GM21786 (cell line): Measurements from ENCODE around the gene DOCK6.

ENCODE experiments used
- ATAC-seq: cut with Tn5 transposase; IDR thresholded peaks from one replicate; pipeline ENCODE4 v1.9.1; 2021; ENCODE audit not compliant: unreplicated experiment

Gene DOCK6

DNA sequence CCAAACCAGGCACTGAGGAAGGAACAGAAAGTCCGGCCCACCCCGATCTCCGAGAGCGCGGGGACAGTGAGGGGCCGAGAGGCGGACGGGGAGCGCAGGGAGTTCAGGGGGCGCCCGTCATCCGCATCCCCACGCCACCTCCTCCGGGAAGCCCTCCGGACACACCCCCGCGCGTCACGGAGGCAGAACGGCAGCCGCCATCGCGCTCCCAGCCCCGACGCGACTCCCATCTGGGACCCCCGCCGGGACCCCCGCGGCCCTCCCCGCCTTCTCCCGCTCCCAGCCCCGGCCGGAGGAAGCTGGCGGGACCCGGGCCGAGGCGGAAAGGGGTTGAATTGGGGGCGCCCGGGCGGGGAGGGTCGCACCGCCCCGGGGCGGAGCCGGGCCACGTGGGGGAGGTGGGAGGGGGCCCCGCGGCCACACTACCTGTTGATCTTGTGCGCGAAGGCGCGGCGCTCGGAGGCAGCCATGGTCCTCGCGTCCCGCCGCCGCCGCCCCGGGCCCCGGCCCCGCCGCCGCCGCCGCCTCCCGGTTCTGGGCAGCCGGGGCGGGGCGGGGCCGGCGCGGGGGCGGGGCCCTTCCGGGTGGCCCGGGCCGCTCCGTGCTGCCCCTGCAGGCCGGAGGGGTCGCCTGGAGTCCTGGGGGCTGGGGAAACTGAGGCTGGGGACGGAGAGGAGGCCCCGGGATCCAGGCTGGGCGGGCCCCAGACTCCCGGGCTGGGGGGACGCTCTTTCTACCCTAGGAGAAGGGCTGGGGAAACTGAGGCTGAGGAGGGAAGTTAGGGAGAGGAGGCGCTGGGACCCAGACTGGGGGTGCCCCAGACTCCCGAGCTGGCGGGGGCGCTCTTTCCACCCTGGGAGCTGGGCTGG is at the start of gene DOCK6:
Gene DOCK6, minus strand, starts transcription at position 554 of the 869 bp plus-strand sequence. Its CDS starts 84 bp downstream, at position 470.
- ATAC-seq, result no peak

DNA sequence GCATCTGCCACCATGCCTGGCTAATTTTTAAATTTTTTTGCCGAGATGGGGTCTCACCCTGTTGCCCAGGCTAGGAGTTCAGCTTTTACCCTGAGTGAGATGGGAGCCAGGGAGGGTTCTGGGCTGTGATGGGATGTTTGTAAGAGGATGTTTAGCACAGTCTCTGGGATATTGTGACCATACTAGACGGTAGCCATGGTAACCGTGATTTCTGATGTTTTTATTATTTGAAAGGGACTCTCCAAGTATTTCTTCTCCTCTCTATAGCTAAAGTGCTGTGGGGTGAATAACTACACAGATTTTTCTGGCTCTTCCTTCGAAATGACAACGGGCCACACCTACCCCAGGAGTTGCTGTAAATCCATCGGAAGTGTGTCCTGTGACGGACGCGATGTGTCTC is 44.0 kb upstream of the DOCK6 start:
- ATAC-seq, result no peak

GRCh38 chr19:11304936-11305335 is 42.6 kb upstream of the DOCK6 start:
- ATAC-seq, result no peak

DNA sequence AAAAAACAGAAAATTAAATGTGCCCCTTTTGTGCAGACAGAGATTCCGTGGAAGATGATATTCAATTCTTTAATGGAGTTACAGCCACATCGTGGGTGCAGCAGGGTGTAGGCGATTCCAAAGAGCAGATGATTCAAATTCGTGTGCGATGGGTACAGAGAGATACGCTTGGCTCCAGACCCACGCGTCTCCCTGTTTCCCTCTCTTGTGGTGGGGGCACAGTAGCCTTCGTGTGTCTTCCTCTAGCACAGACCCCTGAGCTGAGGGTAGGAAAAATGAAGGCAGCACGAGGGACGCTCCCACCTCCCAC is 38.4 kb upstream of the DOCK6 start:
- no peak for ATAC-seq

- ATAC-seq, result no peak
Measured at GRCh38 chr19:11299946-11300810, 37.9 kb upstream of the DOCK6 start.

- ATAC-seq, result no peak
Measured at GRCh38 chr19:11296264-11296663, 33.9 kb upstream of the DOCK6 start.

DNA sequence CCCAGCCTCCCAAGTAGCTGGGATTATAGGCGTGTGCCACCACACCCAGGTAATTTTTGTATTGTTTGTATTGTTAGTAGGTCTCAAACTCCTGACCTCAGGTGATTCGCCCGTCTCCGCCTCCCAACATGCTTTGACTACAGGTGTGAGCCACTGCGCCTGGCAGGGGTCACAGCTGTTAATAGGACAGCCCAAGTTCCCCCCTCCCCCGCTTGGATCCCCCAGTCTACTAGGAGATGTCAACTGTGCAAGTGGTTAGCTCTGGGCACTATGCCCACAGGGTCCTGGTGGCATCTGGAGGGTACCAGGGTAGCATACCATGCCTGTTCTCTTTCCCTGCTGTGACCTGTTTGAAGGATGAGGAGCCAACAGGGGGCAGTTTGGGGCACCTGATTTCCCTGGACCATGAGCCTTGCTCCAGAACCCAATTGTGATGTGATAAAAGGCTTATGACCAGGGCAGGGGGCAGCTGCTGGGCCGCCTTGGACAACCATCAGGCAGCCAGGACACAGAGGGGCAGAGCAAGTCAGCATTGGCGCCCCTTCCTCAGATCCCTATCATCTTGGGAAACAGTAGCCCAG is 33.4 kb upstream of the DOCK6 start, which contains the start of gene TSPAN16:
Gene TSPAN16, plus strand, starts transcription at position 496 of the 581 bp plus-strand sequence. CDS start 138 bp downstream, outside the sequence.
- ATAC-seq, result no peak

DNA sequence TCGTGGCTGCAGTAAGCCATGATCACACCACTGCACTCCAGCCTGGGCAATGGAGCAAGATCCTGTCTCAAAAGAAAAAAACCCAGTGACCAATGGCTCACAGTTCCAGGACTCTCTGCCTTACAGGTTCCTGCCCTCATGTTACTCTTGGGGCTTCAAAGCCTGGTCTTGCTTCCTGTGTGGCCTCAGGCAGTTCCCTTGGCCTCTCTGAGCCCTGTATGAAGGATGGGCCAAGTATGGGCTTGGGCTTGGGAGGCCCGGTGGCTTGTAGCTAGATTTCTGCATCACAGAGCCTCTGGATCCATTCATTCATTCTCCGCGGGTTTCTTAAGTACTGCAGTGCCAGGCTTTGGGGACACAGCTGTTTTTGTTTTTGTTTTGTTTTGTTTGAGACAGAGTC is 32.9 kb upstream of the DOCK6 start:
- ATAC-seq, result no peak

- ATAC-seq, result no peak
Measured at GRCh38 chr19:11293433-11294389, 31.4 kb upstream of the DOCK6 start.

DNA sequence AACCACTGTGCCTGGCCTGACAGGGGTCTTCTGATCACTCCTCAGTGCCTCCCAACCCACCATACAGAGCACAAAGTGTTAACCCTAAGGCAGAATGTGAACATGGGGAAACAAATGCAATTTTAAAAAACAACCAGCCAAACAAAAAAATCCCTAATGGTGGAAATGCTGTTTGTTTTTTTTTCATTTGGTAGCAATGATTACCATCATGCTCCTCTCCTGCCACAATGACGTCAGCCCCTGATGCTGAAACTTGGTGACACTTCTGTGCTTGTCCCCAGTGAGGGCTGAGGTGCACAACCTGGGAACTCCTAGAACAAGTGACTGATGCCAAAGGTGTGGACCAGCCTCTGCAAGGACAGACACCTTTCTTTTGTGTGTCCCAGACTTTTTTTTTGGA is 29.7 kb upstream of the DOCK6 start:
- no peak for ATAC-seq

DNA sequence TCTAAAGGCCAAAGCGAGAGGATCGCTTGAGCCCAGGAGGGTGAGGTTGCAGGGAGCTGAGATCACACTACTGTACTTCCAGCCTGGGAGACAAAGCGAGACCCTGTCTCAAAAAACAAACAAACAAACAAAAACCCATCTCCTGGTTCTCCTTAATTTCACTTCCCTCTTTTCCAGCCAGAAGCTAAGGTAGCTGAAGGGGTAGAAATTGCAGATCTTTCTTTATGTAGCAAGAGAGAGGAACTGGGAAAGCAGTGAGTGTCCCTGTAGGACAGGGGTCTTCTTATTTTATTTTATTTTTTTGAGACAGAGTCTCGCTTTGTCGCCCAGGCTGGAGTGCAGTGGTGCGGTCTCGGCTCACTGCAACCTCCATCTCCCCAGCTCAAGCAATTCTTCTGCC is 29.1 kb upstream of the DOCK6 start:
- ATAC-seq, result no peak

DNA sequence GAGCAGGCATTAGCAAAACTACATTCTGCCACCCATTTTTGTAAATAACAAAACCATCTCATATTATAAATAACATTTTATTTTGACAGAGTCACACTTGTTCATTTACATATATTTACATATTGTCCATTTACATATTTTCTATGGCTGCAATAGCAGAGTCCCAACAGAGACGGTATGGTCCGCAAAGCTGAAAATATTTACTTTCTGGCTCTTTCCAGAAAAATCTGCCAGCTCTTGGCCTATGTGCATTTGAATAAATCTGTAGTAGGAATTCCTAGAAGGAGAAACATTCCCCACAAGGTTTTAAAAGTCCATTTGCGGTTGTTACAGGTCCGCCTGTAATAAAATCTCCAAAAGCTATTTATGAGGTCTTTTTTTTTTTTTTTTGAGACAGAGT is 27.9 kb upstream of the DOCK6 start:
- no peak for ATAC-seq

- no peak for ATAC-seq
Measured at GRCh38 chr19:11288349-11288748, 26.0 kb upstream of the DOCK6 start.

DNA sequence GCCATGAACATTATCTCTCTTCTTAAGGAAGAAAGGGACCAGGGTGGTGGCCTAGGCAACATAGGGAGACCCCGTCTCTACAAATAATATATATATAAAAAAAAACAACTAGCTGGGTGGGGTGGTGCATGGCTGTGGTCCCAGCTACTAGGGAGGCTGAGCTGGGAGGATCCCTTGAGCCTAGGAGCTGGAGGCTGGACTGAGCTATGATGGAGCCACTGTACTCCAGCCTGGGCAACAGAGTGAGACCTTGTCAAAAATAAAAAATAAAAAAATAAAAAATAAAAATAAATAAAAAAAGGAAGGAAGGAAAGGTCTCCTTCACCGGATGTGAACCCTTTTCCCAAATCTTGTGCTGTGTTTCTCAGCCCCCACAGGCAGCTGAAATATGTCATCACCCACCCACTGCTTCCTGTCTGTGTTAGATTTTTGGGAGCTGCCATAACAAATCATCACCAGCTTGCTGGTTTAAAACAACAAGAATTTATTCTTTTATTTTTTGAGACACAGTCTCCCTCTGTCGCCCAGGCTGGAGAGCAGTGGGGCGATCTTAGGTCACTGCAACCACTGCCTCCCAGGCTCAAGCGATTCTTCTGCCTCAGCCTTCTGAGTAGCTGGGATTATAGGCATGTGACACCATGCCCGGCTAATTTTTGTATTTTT is 24.1 kb upstream of the DOCK6 start:
- no peak for ATAC-seq

DNA sequence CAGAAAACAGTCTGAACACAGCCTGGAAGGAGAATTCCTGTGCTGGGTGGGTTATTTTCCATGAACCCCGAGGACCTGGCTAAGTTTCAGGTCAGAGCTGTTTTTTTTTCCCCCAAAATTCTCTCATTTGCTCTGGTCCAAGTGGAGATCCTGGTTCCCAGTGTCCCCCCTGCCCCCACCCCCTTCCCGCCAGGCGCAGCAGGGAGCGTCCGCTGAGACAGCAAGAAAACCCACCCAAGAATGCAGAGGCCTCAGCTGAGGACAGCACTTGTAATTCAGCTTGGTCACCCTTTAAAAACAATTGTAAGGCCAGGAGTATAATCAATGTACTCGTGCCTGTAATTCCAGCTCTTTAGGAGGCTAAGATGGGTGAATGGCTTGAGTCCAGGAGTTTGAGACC is 22.2 kb upstream of the DOCK6 start:
- ATAC-seq, result no peak

DNA sequence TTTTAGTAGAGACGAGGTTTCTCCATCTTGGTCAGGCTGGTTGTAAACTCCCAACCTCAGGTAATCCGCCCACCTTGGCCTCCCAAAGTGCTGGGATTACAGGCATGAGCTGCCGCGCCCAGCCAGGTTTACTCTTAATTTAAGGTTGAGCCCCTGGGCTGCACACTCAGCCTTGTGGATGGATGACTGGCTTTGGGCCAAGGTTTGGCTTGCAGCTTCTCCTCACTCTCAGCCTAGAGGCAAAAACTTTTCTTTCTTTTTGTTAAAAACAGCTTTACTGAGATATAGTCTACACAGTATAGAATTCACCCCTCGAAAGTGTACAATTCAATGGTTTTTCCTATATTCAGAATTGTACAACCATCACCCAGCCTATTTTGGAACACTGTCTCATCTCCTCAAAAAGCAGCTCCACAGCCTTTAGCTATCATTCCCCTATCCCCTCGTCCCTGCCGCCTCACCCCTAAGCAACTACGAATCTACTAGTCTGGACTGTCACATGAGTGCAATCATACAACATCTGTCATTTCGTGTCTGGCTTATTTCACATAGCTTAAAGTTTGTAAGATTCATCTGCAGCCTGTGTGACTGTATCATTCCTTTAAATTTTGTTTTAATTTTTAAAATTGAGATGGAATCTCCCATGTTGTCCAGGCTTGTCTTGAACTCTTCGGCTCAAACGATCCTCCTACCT is 19.2 kb upstream of the DOCK6 start:
- no peak for ATAC-seq

DNA sequence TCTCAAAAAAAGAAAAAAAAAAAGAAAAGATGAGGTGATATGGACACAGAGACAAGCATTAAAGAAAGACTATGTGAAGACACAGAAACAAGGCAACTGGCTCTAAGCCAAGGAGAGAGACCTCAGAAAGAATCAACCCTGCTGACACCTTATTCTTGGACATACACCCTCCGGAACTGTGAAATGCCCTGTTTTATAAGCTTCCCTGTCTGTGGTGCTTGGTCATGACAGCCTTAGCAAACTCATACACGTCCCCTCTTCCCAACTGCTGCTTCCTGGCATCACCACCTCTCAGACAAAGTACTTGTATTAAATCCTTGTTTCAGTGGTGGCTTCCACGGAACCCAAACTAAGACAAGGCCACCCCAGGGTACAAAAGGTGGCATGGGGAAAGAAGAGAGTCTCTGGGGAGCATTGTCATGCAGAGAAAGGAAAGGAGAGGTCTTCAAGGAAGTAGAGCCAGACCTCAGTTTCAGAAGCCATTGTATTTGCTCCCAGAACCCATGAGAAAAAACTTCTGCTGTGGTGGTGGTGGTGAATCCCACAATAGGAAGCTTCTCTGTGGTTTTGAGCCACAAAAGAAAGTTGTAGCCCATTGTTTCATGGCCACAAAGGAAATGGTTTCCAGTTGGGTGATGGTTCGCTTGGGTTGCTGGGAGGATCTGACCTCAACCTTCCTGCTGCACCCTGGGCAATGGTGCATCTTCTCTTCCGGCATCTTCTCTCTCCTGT is 17.3 kb upstream of the DOCK6 start:
- ATAC-seq, result no peak

GRCh38 chr19:11278670-11279069 is 16.3 kb upstream of the DOCK6 start:
- ATAC-seq, result no peak
